Astrocyte (in vitro differentiated cells and primary cell): ENCODE measurements around the gene NECTIN1.

ENCODE experiments used
- EZH2 ChIP-seq: IDR thresholded peaks from 2 replicates; pipeline ENCODE4 v1.6.1; 2012; ENCODE audit warnings: mild to moderate bottlenecking, low read length, inconsistent platforms; ENCODE audit not compliant: insufficient read depth
- TF ChIP-seq, protein P1 (sequence below): IDR thresholded peaks from 2 replicates; pipeline ENCODE4 v1.5.1; 2011; ENCODE audit warnings: low read depth, mild to moderate bottlenecking, inconsistent platforms, low read length, moderate library complexity; ENCODE audit not compliant: insufficient read depth

DNA sequence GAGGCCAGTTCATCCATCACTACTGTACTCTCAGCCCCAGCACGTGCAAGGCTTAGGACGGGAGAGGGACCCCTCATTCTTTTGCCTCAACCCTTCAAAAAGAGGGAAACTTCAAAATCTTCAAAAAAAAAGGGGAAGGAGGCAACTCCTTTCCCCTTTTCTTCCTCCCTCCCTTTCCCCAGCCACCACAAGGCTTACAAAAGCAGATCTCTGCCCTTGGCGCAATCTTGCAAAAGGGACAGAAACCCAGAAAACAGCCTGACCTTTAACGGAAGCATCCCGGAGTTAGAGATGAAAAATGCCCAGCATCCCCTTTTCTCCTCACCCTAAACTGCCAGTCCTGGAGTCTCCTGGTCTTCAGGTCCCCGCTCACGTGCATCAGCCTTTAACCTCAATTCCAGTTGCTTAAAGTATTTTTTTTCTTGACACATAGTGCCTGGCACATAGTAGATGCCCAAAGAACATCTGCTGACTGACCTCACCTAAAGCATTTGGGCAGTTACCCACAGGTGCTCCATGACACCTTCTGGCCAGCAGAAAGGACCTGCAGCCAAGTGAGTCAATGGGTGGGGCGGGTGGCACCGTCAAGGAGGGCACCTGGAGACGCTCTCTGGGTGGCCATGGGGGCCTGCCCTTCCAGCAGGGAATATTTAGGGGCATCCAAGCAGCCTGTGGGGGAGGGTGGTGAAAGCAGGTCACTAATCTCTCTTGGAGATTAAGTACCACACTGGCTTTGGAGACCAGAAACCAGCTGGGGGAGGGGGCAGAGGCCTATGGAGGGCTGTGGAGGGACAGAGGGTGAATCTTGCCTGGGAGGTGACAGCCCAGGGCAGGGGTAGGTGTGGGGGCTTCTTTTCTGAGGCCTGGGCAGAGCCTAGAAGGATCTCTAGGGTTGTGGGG lies 16.3 kb downstream of the NECTIN1 start:
- TF ChIP-seq, protein P1, sequence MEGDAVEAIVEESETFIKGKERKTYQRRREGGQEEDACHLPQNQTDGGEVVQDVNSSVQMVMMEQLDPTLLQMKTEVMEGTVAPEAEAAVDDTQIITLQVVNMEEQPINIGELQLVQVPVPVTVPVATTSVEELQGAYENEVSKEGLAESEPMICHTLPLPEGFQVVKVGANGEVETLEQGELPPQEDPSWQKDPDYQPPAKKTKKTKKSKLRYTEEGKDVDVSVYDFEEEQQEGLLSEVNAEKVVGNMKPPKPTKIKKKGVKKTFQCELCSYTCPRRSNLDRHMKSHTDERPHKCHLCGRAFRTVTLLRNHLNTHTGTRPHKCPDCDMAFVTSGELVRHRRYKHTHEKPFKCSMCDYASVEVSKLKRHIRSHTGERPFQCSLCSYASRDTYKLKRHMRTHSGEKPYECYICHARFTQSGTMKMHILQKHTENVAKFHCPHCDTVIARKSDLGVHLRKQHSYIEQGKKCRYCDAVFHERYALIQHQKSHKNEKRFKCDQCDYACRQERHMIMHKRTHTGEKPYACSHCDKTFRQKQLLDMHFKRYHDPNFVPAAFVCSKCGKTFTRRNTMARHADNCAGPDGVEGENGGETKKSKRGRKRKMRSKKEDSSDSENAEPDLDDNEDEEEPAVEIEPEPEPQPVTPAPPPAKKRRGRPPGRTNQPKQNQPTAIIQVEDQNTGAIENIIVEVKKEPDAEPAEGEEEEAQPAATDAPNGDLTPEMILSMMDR, result no peak
- TF ChIP-seq EZH2, result no peak
